CD4-positive, alpha-beta memory T cell (primary cell): ENCODE results near the gene SMCO4. TPM values are rescaled to one million over a fixed set of nuclear protein-coding genes. Genes with fewer than 3 reads are reported as not detected.
"Not testable (repeated sequence)": the region's sequence is repeated elsewhere in the genome, so short reads cannot be mapped to it uniquely, and the experiment has no call there.

Source experiments
- CTCF ChIA-PET: fragments of 350-600 bp; sonication (Branson Sonifier 250); formaldehyde crosslinking; loops from one replicate; lab custom pipeline; 2021; ENCODE audit warnings: inconsistent platforms; ENCODE audit not compliant: partially characterized antibody; lab: Charles Lee
- POLR2A ChIA-PET: fragments of 350-600 bp; sonication (Branson Sonifier 250); formaldehyde crosslinking; loops from one replicate; lab custom pipeline; 2021; ENCODE audit not compliant: partially characterized antibody; lab: Charles Lee
- DNase-seq, 5 donors: peaks; one replicate each; pipeline versions ENCODE4 v3.0.0 to v3.0.0-alpha.2; 2020 to 2022; ENCODE audit warnings: mixed read lengths in 1 of 5
- H3K27ac ChIP-seq: one replicate; pipeline ENCODE4 v1.7.0; 2013; ENCODE audit warnings: low read depth, low read length
- H3K27me3 ChIP-seq: 2 replicates; pipeline ENCODE4 v1.7.0; 2013; ENCODE audit warnings: mild to moderate bottlenecking, low read length, moderate library complexity; ENCODE audit not compliant: insufficient read depth
- H3K36me3 ChIP-seq: 2 replicates; pipeline ENCODE4 v1.7.0; 2013; ENCODE audit warnings: mild to moderate bottlenecking, low read length, moderate library complexity; ENCODE audit not compliant: insufficient read depth
- H3K4me1 ChIP-seq: 2 replicates; pipeline ENCODE4 v1.7.0; 2013; ENCODE audit warnings: mild to moderate bottlenecking, low read length, moderate library complexity; ENCODE audit not compliant: insufficient read depth
- H3K4me3 ChIP-seq, 2 donors: one replicate each; pipeline ENCODE4 v1.7.0; 2013; ENCODE audit warnings: low read length in 2 of 2, mild to moderate bottlenecking in 1 of 2
- H3K9me3 ChIP-seq, 2 donors: one replicate each; pipeline ENCODE4 v1.7.0; 2013; ENCODE audit warnings: low read length in 2 of 2, control low read depth in 1 of 2; ENCODE audit not compliant: control insufficient read depth in 1 of 2
- H3K27ac Mint-ChIP-seq, 7 donors: one replicate each; pipeline ENCODE4 v1.8.0; 2020 to 2021; ENCODE audit warnings: mixed read lengths in 7 of 7, mild to moderate bottlenecking in 6 of 7, inconsistent platforms in 3 of 7, moderate library complexity in 3 of 7
- H3K27me3 Mint-ChIP-seq, 2 donors: one replicate each; pipeline ENCODE4 v1.8.0; 2020 to 2021; ENCODE audit warnings: mixed read lengths in 2 of 2
- H3K36me3 Mint-ChIP-seq, 2 donors: one replicate each; pipeline ENCODE4 v1.8.0; 2020 to 2021; ENCODE audit warnings: mixed read lengths in 2 of 2, inconsistent platforms in 1 of 2, mild to moderate bottlenecking in 1 of 2
- H3K4me1 Mint-ChIP-seq, 4 donors: one replicate each; pipeline ENCODE4 v1.8.0; 2020 to 2021; ENCODE audit warnings: mixed read lengths in 4 of 4, mild to moderate bottlenecking in 1 of 4
- H3K4me3 Mint-ChIP-seq, 8 donors: one replicate each; pipeline ENCODE4 v1.8.0; 2020 to 2021; ENCODE audit warnings: mixed read lengths in 8 of 8, mild to moderate bottlenecking in 7 of 8, moderate library complexity in 6 of 8, inconsistent platforms in 3 of 8
- H3K9me3 Mint-ChIP-seq, 8 donors: one replicate each; pipeline ENCODE4 v1.8.0; 2020 to 2021; ENCODE audit warnings: mixed read lengths in 8 of 8, mild to moderate bottlenecking in 5 of 8, inconsistent platforms in 3 of 8, moderate library complexity in 1 of 8
- intact Hi-C: fragments of 100-400 bp; cut with micrococcal nuclease; formaldehyde crosslinking; loops from one replicate; pipeline ENCODE4 v1.15.1; 2023
- polyA plus RNA-seq, 2 donors: library from polyadenylated mRNA; unstranded; fragments of 300-500 nt; fragmentation: Illumina TruSeq; gene quantifications; one replicate each; pipeline ENCODE4 v1.2.3, GENCODE V29; 2021
- total RNA-seq, 2 experiments: library from RNA; stranded (reverse); gene quantifications; one replicate each; pipeline ENCODE4 v1.2.3, GENCODE V29; 2021

SMCO4 gene
- total and polyA plus RNA-seq, 4 experiments from 2014 or later, result 13.1 to 16.2 (median 14.6) TPM

DNA sequence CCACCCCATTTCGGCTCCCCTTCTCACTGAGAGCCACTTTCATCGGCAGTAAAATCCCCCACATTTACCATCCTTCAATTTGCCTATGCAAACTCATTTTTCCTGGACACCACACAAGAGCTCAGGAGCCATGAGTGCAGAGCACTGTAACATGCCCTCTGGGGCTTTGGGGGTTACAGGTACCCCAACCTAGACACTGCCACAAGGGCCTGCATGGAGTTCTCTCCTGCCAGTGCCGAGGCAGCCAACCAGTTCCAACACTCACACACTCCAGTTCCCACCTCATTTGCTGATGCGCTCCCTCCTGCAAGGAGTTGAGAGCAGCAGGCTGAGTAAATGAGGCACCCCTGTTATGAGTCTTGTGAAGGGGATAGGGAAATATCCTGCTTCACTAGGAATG is 76.1 kb downstream of the SMCO4 start:
- Mint-ChIP-seq H3K4me1 (peaks cover 0 to 3% (median 0%) of the 10 kb centered on the region in 4 donors), H3K9me3 (peaks cover 0 to 6% (median under 1%) of the 10 kb centered on the region in 8 donors), H3K4me3 (no peak overlapping the region), H3K36me3 (no peaks in the 10 kb centered on the region), H3K27ac (peak overlapping the region in 1 of 7 donors; percentile 27), H3K27me3 (peaks cover 0 to 3% of the 10 kb centered on the region in 2 donors)
- ChIA-PET CTCF (no interaction called here), POLR2A (no interaction called here)
- Histone ChIP-seq H3K36me3 (no peaks in the 10 kb centered on the region), H3K9me3 (no peaks in the 10 kb centered on the region), H3K27ac (no peak overlapping the region), H3K27me3 (no peaks in the 10 kb centered on the region), H3K4me3 (no peak overlapping the region), H3K4me1 (no peaks in the 10 kb centered on the region)
- DNase-seq, result no peak
- intact Hi-C loops, result no loop called here

DNA sequence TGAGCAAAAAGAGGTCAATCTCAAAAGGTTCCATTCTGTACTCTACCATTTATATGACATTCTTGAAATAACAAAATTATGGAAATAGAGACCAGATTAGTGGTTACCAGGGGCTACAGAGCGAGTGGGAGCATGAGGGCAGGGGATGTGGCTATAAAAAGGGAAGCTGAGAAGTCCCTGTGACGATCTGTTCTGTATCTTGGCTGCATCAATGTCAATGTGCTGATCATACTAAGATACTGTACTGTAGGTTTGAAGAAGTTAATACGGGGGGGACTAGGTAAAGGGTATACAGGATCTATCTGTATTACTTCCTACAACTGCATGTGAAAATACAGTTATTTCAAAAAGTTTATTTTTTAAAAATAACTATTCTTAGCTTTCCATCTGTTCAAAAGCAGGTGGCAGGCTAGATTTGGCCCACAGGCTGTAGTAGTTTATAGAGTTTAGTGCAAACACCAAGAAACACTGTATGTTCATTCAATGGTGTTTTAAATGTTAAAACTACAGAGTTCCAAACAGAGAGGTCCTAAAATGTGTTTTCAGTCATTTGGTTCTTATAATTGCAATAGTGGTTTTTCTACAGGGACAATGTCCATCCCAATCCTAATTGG is 78.2 kb downstream of the SMCO4 start:
- H3K9me3 Mint-ChIP-seq, result peaks cover 0 to 6% (median 3%) of the 10 kb centered on the region in 8 donors
- peaks cover 0 to 3% (median 0%) of the 10 kb centered on the region in 4 donors for H3K4me1 Mint-ChIP-seq
- peaks cover 0 to 10% of the 10 kb centered on the region in 2 donors for H3K27me3 Mint-ChIP-seq
- Histone ChIP-seq H3K4me3 (no peak overlapping the region), H3K9me3 (no peaks in the 10 kb centered on the region), H3K36me3 (no peaks in the 10 kb centered on the region), H3K27ac (no peak overlapping the region), H3K4me1 (no peaks in the 10 kb centered on the region), H3K27me3 (no peaks in the 10 kb centered on the region)
- H3K4me3 Mint-ChIP-seq, result no peak overlapping the region
- no peaks in the 10 kb centered on the region for H3K36me3 Mint-ChIP-seq
- H3K27ac Mint-ChIP-seq, result peak overlapping the region in 1 of 7 donors; percentile 1
- intact Hi-C loops, result no loop called here
- POLR2A ChIA-PET, result no interaction called here
- DNase-seq, result no peak
- CTCF ChIA-PET, result no interaction called here

DNA sequence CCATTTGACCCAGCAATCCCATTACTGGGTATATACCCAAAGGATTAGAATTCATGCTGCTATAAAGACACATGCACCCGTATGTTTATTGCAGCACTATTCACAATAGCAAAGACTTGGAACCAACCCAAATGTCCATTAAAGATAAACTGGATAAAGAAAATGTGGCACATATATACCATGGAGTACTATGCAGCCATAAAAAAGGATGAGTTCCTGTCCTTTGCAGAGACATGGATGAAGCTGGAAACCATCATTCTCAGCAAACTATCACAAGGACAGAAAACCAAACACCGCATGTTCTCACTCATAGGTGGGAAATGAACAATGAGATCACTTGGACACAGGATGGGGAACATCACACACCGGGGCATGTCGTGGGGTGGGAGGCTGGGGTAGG is 79.5 kb downstream of the SMCO4 start:
- H3K27ac Mint-ChIP-seq, H3K4me1 Mint-ChIP-seq, intact Hi-C loops, CTCF ChIA-PET, H3K9me3 ChIP-seq, H3K4me3 Mint-ChIP-seq, H3K27me3 ChIP-seq, H3K36me3 ChIP-seq, H3K4me1 ChIP-seq, H3K4me3 ChIP-seq, H3K36me3 Mint-ChIP-seq, DNase-seq, H3K9me3 Mint-ChIP-seq, POLR2A ChIA-PET, H3K27ac ChIP-seq: not testable (repeated sequence)
- peaks cover 0 to 14% of the 10 kb centered on the region in 2 donors for H3K27me3 Mint-ChIP-seq

- POLR2A ChIA-PET, result no interaction called here
- no peaks in the 10 kb centered on the region for H3K4me1 ChIP-seq
- no peak overlapping the region for H3K4me3 ChIP-seq
- intact Hi-C loops, result no loop called here
- peaks cover 0 to 10% (median 3%) of the 10 kb centered on the region in 8 donors for H3K9me3 Mint-ChIP-seq
- no peak overlapping the region for H3K27ac Mint-ChIP-seq
- no peaks in the 10 kb centered on the region for H3K4me1 Mint-ChIP-seq
- no peaks in the 10 kb centered on the region for H3K9me3 ChIP-seq
- H3K27me3 Mint-ChIP-seq, result peaks cover 4 to 16% of the 10 kb centered on the region in 2 donors
- no peak for DNase-seq
- CTCF ChIA-PET, result no interaction called here
- H3K36me3 Mint-ChIP-seq, result no peaks in the 10 kb centered on the region
- H3K27ac ChIP-seq, result no peak overlapping the region
- H3K27me3 ChIP-seq, result no peaks in the 10 kb centered on the region
- no peaks in the 10 kb centered on the region for H3K36me3 ChIP-seq
- no peak overlapping the region for H3K4me3 Mint-ChIP-seq
Measured at GRCh38 chr11:93458286-93458685, 84.9 kb downstream of the SMCO4 start.

- no peaks in the 10 kb centered on the region for H3K4me1 Mint-ChIP-seq
- H3K36me3 Mint-ChIP-seq, result no peaks in the 10 kb centered on the region
- POLR2A ChIA-PET, result no interaction called here
- peaks cover 3 to 7% of the 10 kb centered on the region in 2 donors for H3K27me3 Mint-ChIP-seq
- intact Hi-C loops, result no loop called here
- no peaks in the 10 kb centered on the region for H3K27me3 ChIP-seq
- DNase-seq, result peak; percentile 10 to 54 (median 34)
- CTCF ChIA-PET, result no interaction called here
- no peak overlapping the region for H3K4me3 Mint-ChIP-seq
- H3K27ac ChIP-seq, result no peak overlapping the region
- peak overlapping the region in 1 of 7 donors; percentile 87 for H3K27ac Mint-ChIP-seq
- no peaks in the 10 kb centered on the region for H3K36me3 ChIP-seq
- H3K4me3 ChIP-seq, result no peak overlapping the region
- peaks cover 0 to 15% (median 6%) of the 10 kb centered on the region in 8 donors for H3K9me3 Mint-ChIP-seq
- no peaks in the 10 kb centered on the region for H3K9me3 ChIP-seq
- H3K4me1 ChIP-seq, result no peaks in the 10 kb centered on the region
Measured at GRCh38 chr11:93444617-93445073, 98.5 kb downstream of the SMCO4 start.

DNA sequence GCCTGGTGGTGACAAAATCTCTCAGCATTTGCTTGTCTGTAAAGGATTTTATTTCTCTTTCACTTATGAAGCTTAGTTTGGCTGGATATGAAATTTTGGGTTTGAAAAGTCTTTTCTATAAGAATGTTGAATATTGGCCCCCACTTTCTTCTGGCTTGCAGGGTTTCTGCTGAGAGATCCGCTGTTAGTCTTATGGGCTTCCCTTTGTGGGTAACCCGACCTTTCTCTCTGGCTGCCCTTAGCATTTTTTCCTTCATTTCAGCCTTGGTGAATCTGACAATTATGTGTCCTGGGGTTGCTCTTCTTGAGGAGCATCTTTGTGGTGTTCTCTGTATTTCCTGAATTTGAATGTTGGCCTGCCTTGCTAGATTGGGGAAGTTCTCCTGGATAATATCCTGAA is 100.0 kb downstream of the SMCO4 start:
- DNase-seq, H3K36me3 ChIP-seq, H3K27me3 ChIP-seq, H3K4me3 Mint-ChIP-seq, H3K4me1 Mint-ChIP-seq, H3K4me3 ChIP-seq, H3K27ac ChIP-seq, POLR2A ChIA-PET, intact Hi-C loops, H3K4me1 ChIP-seq, H3K36me3 Mint-ChIP-seq, CTCF ChIA-PET, H3K9me3 ChIP-seq, H3K27me3 Mint-ChIP-seq: not testable (repeated sequence)
- Mint-ChIP-seq H3K9me3 (peaks cover 0 to 15% (median 6%) of the 10 kb centered on the region in 8 donors), H3K27ac (peak overlapping the region in 1 of 7 donors; percentile 32)

- CTCF ChIA-PET, result no interaction called here
- H3K36me3 Mint-ChIP-seq, result no peaks in the 10 kb centered on the region
- no peak overlapping the region for H3K4me3 Mint-ChIP-seq
- no peak overlapping the region for H3K27ac ChIP-seq
- H3K4me3 ChIP-seq, result no peak overlapping the region
- H3K9me3 Mint-ChIP-seq, result peaks cover 0 to 2% (median 0%) of the 10 kb centered on the region in 8 donors
- H3K4me1 Mint-ChIP-seq, result no peaks in the 10 kb centered on the region
- peaks cover 0 to 2% of the 10 kb centered on the region in 2 donors for H3K27me3 Mint-ChIP-seq
- no peak overlapping the region for H3K27ac Mint-ChIP-seq
- intact Hi-C loops, result no loop called here
- POLR2A ChIA-PET, result no interaction called here
- H3K4me1 ChIP-seq, result no peaks in the 10 kb centered on the region
- no peaks in the 10 kb centered on the region for H3K36me3 ChIP-seq
- no peaks in the 10 kb centered on the region for H3K9me3 ChIP-seq
- DNase-seq, result no peak
- H3K27me3 ChIP-seq, result no peaks in the 10 kb centered on the region
Measured at GRCh38 chr11:93432247-93432646, 110.9 kb downstream of the SMCO4 start.
